Fibroblast of lung (primary cell): Measurements from ENCODE around the gene IRX1.

ENCODE experiments used
- CTCF ChIP-seq, 2 donors: IDR thresholded peaks in 1 of 2; conservative IDR thresholded peaks in 1 of 2; 1 replicate in 1 of 2; 2 replicates in 1 of 2; pipeline ENCODE4 v1.5.1; 2011 to 2012; ENCODE audit warnings: low read length in 2 of 2, control low read depth in 1 of 2, inconsistent platforms in 1 of 2, low read depth in 1 of 2, mild to moderate bottlenecking in 1 of 2
- EZH2 ChIP-seq: IDR thresholded peaks from 2 replicates; pipeline ENCODE4 v1.5.1; 2012; ENCODE audit warnings: low read length, control low read depth, mild to moderate bottlenecking; ENCODE audit errors: missing control alignments

GRCh38 chr5:3602785-3603502 lies 7.3 kb downstream of the IRX1 start:
- TF ChIP-seq CTCF (conservative IDR thresholded peaks at IDR 0.05 in 1 of 2, IDR thresholded peaks at IDR 0.05 in 1 of 2; ENCODE audit: low read depth in 1 of 2, low read length in 2 of 2), result peak in 1 of 2 donors; percentile 38
- TF ChIP-seq EZH2, result no peak
